MM.1S (cell line): ENCODE measurements around the gene NREP.

Source experiments
- EZH2 ChIP-seq: fragments of 300-600 bp; sonication (generic); optimal IDR thresholded peaks from 2 replicates; pipeline ENCODE3; 2017; ENCODE audit warnings: low read depth, mild to moderate bottlenecking, antibody characterized with exemption, low read length, mixed read lengths
- TF ChIP-seq, protein P1 (sequence below): fragments of 300-600 bp; sonication (generic); IDR thresholded peaks from 2 replicates; pipeline ENCODE4 v1.5.1; 2016; ENCODE audit warnings: antibody characterized with exemption, low read length, mixed read lengths

DNA sequence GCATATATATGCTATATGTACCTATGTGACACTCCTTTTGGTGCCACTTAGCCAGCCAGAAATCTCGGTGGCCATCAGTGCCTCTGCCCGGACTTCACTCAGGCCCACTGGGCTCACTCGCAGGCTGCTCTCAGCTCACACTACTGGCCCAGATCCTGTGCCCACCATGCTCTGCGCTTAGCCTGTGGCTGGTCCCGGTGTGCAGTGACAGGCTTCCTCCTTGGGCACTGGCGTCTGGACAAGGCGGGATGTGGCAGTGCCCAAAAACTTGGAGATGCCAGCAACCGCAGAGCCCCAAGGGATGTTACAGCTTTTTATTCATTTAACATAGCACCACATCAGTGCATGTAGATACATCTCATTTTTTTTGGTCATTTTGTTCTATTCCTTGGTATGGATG is 77.4 kb downstream of the NREP start:
- TF ChIP-seq, protein P1, sequence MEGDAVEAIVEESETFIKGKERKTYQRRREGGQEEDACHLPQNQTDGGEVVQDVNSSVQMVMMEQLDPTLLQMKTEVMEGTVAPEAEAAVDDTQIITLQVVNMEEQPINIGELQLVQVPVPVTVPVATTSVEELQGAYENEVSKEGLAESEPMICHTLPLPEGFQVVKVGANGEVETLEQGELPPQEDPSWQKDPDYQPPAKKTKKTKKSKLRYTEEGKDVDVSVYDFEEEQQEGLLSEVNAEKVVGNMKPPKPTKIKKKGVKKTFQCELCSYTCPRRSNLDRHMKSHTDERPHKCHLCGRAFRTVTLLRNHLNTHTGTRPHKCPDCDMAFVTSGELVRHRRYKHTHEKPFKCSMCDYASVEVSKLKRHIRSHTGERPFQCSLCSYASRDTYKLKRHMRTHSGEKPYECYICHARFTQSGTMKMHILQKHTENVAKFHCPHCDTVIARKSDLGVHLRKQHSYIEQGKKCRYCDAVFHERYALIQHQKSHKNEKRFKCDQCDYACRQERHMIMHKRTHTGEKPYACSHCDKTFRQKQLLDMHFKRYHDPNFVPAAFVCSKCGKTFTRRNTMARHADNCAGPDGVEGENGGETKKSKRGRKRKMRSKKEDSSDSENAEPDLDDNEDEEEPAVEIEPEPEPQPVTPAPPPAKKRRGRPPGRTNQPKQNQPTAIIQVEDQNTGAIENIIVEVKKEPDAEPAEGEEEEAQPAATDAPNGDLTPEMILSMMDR = no peak
- no peak for TF ChIP-seq EZH2
